HG03575 (cell line): ENCODE results near the gene MCCC1.

Experiments
- ATAC-seq: cut with Tn5 transposase; IDR thresholded peaks from one replicate; pipeline ENCODE4 v1.9.1; 2021; ENCODE audit not compliant: unreplicated experiment, insufficient number of reproducible peaks, low FRiP score; ENCODE audit errors: extremely low read depth

The MCCC1 gene

DNA sequence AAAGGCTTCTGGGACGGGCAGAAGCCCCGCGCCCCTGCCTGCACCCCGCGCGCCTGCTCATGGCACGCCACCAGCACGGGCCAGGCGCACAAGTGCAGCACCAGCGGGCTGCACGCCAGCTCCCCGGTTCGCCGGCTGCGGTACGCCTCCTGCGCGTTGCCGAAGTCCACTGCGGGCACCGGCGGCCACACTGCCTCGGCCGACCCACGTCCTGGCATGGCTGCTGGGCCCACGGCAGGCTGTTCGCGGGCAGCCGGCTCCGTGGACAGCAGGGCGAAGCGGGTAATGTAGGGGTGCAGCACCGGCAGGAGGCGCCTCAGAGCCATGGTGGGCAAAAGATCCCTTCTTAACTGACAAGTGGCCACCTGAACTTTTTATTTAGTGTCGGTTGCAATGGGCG lies 34.8 kb downstream of the MCCC1 start:
- no peak for ATAC-seq

DNA sequence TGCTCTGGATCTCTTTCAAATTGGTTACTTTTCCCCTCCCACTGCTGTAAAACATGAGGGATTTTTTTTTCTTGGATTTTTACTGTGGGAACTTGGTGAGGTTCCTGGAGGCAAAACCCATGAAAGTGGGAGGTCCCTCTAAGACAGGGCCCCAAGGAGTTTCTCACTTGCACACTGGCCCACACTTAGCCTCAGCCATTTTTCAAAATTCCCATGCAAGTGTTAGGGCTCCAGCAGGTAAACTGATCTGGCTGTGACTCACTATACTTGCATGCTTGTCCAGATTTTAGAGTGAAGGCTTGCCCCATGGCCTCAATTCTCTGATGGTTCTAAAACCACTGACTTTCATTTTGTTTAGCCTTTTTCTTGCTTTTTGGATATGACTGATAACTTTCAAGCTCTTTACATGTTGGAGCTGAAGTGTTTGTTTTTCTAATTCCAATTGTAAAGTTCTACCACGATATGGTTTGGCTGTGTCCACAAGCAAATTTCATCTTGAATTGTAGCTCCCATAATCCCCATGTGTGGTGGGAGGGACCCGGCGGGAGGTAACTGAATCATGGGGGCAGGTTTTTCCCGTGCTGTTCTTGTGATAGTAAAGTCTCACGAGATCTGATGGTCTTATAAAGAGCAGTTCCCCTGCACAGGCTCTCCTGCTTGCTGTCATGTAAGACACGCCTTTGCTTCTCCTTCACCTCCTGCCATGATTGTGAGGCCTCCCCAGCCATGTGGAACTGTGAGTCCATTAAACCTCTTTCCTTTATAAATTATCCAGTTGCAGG lies 37.7 kb downstream of the MCCC1 start:
- ATAC-seq = no peak

DNA sequence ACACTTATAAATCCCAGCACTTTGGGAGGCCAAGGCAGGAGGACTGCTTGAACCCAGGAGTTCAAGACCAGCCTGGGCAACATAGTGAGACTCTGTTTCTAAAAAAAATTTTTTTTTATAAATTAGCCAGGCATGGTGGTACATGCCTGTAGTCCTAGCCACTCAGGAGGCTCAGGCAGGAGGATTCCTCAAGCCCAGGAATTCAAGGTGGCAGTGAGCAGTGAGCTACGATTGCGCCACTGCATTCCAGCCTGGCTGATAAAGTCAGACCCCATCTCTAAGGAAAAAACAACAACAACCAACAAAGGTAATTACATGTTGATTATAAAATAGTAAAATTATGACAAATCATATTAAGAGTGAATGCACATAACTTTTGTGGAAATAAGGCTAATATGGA lies 40.9 kb downstream of the MCCC1 start:
- no peak for ATAC-seq

DNA sequence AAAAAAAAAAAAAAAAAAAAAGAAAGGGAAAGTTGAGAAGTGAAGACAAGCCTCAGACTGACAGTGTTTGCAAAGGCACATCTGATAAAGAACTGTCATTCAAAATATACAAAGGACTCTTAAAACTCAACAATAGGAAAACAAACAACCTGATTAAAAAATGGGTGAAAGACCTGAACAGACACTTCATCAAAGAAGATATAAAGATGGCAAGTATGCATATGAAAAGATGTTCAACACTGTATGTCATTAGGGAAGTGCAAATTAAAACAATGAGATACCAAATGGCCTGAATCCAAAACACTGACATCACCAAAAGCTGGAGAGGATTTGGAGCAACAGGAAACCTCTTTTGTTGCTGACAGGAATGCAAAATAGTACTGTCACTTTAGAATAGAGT lies 48.6 kb downstream of the MCCC1 start:
- no peak for ATAC-seq

DNA sequence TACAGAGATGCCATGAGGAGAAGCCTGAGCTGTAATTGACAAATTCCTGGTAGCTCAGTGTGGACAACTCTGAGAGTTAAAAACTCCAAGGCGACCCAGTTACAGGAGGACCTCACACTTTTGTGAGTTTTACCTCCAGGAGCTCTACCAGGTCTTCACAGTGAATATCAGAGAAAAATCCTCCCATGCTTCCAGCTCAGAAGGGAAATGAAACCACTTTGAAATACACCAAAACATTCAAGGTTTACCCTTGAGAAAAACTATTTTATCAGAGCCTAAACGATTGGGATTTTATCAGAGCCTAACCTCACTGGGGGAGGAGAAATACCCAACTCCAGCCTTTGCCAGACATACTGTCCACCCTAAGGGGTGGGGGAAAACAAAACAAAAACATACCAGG lies 52.4 kb downstream of the MCCC1 start:
- no peak for ATAC-seq

DNA sequence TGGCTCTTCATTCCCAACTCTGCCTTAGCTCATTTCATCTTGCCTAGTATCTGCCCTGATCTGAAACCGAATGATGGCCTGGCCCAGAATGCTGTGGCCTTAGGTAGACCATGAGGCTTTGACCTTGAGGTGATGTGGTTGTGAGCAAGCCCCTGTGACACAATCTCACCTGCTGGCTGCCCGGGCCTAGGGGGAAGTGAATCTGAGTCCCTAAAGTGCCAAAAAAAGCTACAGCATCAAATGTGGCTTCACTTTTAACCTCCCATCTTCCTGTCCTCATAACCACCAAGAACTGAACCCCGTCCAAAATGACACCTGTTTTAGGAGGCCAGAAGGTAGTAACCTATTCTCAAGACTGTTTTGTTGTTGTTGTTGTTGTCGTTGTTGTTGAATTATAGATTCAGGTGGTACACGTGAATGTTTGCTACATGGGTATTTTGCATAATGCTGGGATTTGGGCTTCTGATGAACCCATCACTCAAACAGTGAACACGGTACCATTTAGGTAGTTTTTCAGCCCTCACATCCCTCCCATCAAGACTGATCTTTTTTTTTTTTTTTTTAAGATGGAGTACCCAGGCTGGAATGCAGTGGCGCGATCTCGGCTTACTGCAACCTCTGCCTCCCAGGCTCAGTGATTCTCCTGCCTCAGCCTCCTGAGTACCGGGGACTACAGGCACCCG lies 54.6 kb downstream of the MCCC1 start:
- ATAC-seq = peak; percentile 88

DNA sequence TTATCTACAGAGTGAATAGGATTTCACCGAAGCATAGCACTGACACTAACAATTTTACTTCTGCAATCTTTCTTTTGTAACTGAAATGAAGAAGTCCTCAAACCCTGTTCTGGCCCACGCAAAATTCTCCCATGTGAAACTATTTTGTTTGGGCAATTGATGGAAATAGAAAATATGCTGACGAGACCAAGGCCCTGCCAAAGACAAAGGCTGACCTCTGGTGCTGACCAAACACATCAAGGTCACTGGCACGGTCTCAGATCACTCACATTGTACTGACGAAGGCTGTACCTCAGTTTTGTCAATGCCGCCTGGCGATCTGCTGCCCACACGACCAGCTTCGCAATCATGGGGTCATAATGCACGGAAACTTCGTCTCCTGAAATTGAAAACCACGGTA lies 60.5 kb downstream of the MCCC1 start:
- ATAC-seq = no peak

DNA sequence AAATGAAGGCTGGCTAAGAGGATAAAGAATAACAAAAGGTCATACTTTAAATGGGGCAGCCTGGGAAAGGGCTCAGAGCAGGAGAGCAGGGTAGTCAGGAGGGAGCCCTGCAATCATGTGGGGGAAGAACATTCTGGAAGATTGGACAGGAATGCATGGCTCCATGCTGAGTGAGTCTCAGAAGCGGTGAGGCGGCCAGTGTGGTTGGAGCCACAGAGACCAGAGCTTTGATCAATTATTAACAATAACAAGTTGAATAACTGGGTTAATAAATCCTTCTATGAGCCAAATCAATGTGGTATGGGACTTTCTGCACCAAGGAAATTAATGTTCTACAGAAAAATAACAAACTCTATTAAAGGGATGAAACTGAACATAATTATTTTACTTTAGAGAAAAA lies 61.1 kb downstream of the MCCC1 start:
- no peak for ATAC-seq

DNA sequence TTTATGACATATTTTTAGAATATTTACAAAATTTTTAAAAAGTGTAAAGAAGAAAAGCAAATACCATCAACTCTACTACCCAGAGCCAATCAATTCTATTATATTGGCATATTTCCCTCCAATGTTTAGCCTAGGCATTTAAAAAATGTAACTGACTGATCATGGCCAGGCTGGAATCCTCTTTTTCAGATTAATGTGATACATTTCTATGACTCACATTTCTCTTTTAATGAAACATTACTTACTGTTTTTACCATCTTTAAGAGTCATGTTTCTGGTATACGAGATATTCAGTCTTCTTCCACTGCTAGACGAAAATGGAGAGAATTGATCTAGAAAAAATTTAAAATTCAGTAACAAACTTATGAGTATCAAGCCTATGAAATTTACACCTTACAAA lies 65.5 kb downstream of the MCCC1 start:
- no peak for ATAC-seq

DNA sequence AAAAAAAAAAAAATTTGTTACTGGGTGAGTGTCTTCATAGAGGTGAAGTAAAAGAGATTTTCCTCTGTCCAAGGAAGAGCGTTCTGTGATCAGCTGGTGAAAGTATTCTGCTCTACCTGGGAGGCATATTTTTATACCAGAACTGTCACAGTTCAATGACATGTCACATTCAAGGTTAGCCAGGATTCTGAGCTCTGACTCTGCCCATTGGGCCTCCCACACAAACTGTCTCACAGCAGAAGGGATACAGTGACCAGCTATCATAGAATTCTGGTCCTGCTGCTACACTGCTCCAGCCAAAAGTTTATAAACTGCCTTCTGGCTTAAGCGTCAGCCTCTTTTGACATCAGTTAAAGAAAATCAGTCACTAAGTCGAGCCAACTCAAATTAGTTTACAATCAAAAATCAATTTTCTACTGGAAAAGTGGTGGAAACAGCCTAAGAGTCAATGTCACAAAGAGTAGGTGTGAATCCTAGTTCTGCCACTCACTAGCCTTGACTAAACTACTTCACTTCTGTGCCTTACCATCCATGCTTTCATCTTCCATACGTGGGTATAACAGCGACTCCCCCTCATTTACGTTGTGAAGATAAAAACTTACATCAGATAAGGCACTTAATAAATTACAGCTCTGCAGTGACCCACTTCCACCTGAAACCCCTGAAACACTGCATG lies 66.3 kb downstream of the MCCC1 start:
- no peak for ATAC-seq

DNA sequence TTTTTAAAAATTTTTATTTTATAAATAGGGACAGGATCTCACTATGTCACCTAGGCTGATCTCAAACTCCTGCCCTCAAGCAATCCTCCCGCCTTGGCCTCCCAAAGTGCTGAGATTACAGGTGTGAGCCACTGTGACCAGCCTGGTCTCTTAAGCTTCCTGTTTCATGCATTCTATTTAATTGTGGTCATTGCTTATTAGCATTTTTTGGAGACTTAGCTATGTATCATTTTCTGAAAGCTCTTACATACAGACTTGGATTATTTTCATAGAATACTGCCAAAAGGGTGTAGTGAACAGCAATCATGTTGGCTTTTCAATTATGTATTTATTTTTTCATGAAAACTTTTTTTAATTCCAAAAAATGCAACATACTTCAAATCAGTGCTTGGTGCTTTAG lies 67.5 kb downstream of the MCCC1 start:
- no peak for ATAC-seq

DNA sequence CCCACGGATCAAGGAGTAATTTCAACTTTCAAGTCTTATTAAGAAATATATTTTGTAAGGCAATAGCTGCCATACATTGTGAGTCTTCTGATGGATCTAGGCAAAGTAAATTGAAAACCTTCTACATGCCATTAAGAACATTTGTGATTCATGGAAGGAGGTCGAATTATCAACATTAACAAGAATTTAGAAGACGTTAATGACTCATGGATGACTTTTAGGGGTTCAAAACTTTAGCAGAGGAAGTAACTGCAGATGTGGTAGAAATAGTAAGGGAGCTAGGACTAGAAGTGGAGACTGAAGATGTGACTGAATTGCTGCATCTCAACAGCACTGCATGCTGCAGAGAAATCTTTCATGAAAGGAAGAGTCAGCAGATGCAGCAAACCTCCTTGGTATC lies 70.9 kb downstream of the MCCC1 start:
- no peak for ATAC-seq

DNA sequence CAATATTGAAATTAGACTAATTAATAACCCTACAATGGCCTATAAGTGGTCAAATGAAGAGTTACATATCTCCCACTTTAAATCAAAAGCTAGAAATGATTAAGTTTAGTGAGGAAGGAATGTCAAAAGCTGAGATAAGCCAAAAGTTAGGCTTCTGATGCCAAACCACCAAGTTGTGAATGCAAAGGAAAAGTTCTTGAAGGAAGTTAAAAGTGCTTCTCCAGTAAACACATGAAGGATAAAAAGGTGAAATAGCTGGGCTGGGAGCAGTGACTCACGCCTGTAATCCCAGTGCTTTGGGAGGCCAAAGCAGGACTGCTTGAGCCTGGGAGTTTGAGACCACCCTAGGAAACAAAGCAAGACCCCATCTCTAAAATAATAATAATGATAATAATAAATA lies 72.0 kb downstream of the MCCC1 start:
- ATAC-seq = no peak

DNA sequence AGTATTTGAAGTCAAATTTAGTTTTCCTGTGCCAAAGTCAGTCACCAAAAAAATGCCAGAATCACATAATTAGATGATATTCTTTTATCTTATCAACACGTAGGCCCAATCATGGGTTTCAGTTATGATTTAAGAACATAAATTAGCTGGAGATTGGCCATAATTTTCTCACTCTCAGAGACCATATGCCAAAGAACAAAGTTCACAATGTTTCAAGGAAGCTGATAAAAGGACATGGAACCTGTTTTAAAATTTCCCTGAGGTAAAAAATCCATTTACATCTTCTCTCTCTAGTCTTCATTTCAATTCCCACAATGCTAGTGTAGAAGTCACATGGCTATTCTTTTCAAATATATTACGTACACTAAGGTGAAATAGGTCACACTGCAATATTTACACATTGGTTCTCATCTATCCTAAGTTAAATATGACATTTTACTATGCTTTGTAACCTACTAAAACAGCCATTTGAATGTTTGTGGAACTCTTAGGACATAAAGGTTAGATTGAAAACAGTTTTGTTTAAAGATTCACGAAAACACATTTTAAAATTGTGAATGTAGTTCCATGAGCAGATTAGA lies 76.3 kb downstream of the MCCC1 start:
- no peak for ATAC-seq

DNA sequence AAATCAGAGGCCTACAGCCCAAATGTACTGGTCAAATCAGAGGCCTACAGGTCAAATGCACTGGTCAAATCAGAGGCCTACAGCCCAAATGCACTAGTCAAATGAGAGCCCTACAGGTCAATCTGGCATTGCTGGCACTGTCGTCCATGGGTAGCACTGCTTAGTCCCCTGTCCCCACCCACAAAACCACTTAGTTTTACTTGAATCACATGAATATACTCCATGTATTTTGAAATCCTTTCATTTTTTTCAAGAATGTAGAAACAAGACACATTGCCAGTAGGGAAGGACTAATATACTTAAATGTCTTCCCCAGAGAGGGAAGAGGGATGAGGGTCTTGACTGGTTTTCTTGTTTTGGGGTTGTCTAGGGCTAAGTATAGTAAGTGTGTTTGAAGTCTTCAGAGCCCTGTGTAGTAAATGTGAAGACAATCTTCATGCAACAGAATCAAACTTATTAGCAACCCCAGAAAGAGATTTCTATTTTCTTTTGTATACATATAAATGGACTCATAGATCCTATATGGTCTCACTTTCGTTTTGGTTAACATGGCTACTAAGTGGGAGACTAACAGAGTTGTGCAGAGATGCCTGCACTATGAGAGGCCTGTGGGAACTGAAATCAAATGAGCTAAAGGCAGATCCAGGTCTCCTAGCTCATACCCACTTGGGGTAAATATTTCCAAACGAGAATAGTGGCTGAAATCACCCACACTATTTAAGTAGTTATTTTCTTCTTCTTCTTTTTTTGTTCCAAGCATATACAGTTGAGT lies 80.7 kb downstream of the MCCC1 start:
- ATAC-seq = no peak

DNA sequence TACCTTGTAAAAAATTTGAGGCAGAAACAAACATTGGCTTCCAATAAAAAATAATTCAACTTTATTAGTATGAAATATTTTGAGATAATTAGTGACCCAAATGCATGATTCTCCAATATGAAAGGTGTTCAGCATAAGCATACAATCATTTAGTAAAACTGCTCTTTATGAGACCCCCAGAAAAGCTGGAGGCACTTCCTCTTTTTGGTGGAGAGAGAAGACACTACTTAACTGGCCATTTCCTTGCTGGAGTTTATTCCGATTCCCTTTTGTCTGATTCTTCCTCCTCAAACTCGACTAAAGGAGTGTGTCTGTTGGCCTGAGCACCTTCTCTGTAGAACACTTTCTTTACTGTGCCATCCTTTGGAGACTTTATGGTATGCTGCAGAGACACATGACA lies 84.1 kb downstream of the MCCC1 start:
- no peak for ATAC-seq

DNA sequence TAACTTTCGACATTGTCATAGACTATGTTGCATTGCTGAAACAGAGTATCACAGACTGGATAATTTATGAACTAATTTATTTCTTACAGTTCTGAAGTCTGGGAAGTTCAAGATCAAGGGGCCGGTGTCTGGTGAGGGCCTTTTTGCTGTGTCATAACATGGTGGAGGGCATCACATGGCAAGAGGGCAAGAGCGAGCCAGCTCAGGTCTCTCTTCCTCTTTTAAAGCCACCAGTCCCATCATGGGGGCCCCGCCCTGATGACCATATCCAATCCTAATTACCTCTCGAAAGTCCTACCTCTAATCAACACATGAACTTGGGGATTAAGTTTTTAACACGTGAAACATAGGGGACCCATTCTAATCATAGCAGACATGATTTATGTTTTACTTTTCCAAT lies 85.4 kb downstream of the MCCC1 start:
- ATAC-seq = no peak

DNA sequence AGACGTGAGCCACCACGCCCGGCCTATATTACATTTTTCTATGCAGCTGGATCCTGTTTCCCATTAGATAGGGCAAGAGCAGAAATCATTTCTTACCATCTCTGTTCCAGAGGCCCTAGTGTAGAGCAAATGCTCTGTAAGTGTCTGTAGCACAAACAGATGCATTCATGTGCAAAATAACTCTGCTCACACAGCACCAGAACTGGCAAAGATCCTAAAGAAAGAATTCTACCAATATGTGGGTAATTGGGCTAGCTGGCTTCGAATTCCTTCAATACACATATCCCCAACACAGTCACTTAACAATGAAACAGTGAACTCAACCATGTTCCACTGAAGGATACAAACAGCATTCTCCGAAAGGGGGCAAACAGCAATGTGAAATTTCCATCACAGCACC lies 86.2 kb downstream of the MCCC1 start:
- no peak for ATAC-seq

DNA sequence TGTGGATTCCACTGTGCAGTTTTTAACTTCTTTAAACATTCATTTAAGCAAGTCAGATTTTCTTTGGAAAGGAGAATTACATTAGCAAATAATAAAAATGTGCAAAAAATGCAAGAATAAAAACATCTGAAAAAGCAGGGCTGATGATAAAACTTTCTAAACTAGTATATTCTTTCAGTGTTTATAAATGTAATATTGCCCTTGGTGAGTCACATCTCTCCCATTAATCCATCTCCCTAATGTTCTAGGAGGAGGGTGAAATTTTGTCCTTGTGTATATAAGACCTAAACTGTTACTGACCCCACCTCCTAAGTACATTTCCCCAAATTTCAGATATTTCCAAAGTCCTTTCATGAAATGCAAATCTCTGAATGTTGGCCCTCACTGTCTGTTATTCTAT lies 90.5 kb downstream of the MCCC1 start:
- no peak for ATAC-seq
